B cell (primary cell): ENCODE measurements around the gene CHST10.

Source experiments
- EZH2 ChIP-seq: IDR thresholded peaks from 2 replicates; pipeline ENCODE4 v1.6.1; 2012; ENCODE audit warnings: borderline replicate concordance, low read depth, mild to moderate bottlenecking, moderate library complexity, low read length; ENCODE audit not compliant: insufficient read depth, poor library complexity, severe bottlenecking
- TF ChIP-seq, protein P1 (sequence below): fragments of 200-600 bp; IDR thresholded peaks from one replicate; pipeline ENCODE4 v1.8.0; 2022; ENCODE audit warnings: antibody characterized with exemption, mild to moderate bottlenecking

DNA sequence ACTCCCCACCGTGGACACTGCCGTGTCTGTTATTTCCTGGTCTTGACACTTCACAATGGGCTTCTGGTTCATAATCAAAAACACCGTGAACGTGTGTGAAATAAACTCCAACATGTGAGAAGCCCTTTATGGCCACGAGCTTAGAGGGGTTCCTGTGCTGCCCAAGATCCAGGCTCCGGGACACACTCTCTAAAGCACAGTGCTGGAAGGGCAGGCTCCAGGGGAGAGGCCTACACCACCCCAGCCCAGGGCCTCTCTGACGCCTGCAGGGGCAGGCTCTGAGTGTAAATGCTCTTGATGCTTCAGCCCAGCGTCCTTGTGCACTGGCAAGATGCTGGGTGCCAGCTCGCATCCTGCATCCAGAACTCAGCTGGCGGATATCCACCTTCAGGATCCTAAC is 13.7 kb downstream of the CHST10 start:
- TF ChIP-seq, protein P1, sequence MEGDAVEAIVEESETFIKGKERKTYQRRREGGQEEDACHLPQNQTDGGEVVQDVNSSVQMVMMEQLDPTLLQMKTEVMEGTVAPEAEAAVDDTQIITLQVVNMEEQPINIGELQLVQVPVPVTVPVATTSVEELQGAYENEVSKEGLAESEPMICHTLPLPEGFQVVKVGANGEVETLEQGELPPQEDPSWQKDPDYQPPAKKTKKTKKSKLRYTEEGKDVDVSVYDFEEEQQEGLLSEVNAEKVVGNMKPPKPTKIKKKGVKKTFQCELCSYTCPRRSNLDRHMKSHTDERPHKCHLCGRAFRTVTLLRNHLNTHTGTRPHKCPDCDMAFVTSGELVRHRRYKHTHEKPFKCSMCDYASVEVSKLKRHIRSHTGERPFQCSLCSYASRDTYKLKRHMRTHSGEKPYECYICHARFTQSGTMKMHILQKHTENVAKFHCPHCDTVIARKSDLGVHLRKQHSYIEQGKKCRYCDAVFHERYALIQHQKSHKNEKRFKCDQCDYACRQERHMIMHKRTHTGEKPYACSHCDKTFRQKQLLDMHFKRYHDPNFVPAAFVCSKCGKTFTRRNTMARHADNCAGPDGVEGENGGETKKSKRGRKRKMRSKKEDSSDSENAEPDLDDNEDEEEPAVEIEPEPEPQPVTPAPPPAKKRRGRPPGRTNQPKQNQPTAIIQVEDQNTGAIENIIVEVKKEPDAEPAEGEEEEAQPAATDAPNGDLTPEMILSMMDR = no peak
- no peak for TF ChIP-seq EZH2
